ENCODE data around the gene NDUFA8. TPM values are rescaled to one million over a fixed set of nuclear protein-coding genes. Genes with fewer than 3 reads are reported as not detected.

Gene NDUFA8
- total RNA-seq, 1 experiment from 2014 or later: 70.7 TPM

- Mint-ChIP-seq H3K4me3 (no peak overlapping the region), H3K36me3 (no peaks in the 10 kb centered on the region), H3K4me1 (peaks cover 39% of the 10 kb centered on the region), H3K9me3 (no peaks in the 10 kb centered on the region), H3K27ac (no peak overlapping the region), H3K27me3 (ENCODE audit: low read depth) (no peaks in the 10 kb centered on the region; the same call in none of the 2 replicates)
- ChIA-PET CTCF (interaction anchor here (1.2 to 24.3 kb wide), 7 partner anchors 11 to 241 kb away, joined by 3 to 627 read pairs (median 12); no protein-coding TSS in a partner anchor), POLR2A (interaction anchor here (0.9 to 1.1 kb wide), 2 partner anchors 11 to 18 kb away, joined by 3 to 4 read pairs; no protein-coding TSS in a partner anchor)
- DNase-seq (ENCODE audit: low spot score): no peak
- no peak; the same call in 1 of the 2 replicates for ATAC-seq
- TF ChIP-seq E2F5 (CRISPR knock-in tag; IDR thresholded peaks at IDR 0.05): no peak
- TF ChIP-seq ERG (CRISPR knock-in tag; IDR thresholded peaks at IDR 0.05): no peak
- TF ChIP-seq, protein P1, sequence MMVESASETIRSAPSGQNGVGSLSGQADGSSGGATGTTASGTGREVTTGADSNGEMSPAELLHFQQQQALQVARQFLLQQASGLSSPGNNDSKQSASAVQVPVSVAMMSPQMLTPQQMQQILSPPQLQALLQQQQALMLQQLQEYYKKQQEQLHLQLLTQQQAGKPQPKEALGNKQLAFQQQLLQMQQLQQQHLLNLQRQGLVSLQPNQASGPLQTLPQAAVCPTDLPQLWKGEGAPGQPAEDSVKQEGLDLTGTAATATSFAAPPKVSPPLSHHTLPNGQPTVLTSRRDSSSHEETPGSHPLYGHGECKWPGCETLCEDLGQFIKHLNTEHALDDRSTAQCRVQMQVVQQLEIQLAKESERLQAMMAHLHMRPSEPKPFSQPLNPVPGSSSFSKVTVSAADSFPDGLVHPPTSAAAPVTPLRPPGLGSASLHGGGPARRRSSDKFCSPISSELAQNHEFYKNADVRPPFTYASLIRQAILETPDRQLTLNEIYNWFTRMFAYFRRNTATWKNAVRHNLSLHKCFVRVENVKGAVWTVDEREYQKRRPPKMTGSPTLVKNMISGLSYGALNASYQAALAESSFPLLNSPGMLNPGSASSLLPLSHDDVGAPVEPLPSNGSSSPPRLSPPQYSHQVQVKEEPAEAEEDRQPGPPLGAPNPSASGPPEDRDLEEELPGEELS (CRISPR knock-in tag; IDR thresholded peaks at IDR 0.05): no peak
- no peak for TF ChIP-seq ARID4B (CRISPR knock-in tag; IDR thresholded peaks at IDR 0.05; ENCODE audit: borderline replicate concordance)
- no peak for TF ChIP-seq ETV6 (CRISPR knock-in tag; IDR thresholded peaks at IDR 0.05)
- TF ChIP-seq, protein P2, sequence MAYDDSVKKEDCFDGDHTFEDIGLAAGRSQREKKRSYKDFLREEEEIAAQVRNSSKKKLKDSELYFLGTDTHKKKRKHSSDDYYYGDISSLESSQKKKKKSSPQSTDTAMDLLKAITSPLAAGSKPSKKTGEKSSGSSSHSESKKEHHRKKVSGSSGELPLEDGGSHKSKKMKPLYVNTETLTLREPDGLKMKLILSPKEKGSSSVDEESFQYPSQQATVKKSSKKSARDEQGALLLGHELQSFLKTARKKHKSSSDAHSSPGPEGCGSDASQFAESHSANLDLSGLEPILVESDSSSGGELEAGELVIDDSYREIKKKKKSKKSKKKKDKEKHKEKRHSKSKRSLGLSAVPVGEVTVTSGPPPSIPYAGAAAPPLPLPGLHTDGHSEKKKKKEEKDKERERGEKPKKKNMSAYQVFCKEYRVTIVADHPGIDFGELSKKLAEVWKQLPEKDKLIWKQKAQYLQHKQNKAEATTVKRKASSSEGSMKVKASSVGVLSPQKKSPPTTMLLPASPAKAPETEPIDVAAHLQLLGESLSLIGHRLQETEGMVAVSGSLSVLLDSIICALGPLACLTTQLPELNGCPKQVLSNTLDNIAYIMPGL (CRISPR knock-in tag; IDR thresholded peaks at IDR 0.05): no peak
- TF ChIP-seq, protein P3, sequence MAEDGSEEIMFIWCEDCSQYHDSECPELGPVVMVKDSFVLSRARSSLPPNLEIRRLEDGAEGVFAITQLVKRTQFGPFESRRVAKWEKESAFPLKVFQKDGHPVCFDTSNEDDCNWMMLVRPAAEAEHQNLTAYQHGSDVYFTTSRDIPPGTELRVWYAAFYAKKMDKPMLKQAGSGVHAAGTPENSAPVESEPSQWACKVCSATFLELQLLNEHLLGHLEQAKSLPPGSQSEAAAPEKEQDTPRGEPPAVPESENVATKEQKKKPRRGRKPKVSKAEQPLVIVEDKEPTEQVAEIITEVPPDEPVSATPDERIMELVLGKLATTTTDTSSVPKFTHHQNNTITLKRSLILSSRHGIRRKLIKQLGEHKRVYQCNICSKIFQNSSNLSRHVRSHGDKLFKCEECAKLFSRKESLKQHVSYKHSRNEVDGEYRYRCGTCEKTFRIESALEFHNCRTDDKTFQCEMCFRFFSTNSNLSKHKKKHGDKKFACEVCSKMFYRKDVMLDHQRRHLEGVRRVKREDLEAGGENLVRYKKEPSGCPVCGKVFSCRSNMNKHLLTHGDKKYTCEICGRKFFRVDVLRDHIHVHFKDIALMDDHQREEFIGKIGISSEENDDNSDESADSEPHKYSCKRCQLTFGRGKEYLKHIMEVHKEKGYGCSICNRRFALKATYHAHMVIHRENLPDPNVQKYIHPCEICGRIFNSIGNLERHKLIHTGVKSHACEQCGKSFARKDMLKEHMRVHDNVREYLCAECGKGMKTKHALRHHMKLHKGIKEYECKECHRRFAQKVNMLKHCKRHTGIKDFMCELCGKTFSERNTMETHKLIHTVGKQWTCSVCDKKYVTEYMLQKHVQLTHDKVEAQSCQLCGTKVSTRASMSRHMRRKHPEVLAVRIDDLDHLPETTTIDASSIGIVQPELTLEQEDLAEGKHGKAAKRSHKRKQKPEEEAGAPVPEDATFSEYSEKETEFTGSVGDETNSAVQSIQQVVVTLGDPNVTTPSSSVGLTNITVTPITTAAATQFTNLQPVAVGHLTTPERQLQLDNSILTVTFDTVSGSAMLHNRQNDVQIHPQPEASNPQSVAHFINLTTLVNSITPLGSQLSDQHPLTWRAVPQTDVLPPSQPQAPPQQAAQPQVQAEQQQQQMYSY (CRISPR knock-in tag; IDR thresholded peaks at IDR 0.05): no peak
- no peak for TF ChIP-seq MXD4 (CRISPR knock-in tag; IDR thresholded peaks at IDR 0.05; ENCODE audit: borderline replicate concordance)
- TF ChIP-seq, protein P4, sequence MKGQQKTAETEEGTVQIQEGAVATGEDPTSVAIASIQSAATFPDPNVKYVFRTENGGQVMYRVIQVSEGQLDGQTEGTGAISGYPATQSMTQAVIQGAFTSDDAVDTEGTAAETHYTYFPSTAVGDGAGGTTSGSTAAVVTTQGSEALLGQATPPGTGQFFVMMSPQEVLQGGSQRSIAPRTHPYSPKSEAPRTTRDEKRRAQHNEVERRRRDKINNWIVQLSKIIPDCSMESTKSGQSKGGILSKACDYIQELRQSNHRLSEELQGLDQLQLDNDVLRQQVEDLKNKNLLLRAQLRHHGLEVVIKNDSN (CRISPR knock-in tag; IDR thresholded peaks at IDR 0.05): no peak
- no peak for TF ChIP-seq E2F1 (CRISPR knock-in tag; IDR thresholded peaks at IDR 0.05)
- TF ChIP-seq ZNF138 (CRISPR knock-in tag; conservative IDR thresholded peaks at IDR 0.05): no peak
- TF ChIP-seq ZNF281 (CRISPR knock-in tag; IDR thresholded peaks at IDR 0.05): no peak
- TF ChIP-seq GABPB1 (CRISPR knock-in tag; IDR thresholded peaks at IDR 0.05): no peak
These were observed 44.2 kb downstream of the NDUFA8 start for GRCh38 chr9:122115176-122116035.

Data from WTC11 (cell line).